ENCODE measurements around the gene SNAP47.

Gene SNAP47

GRCh38 chr1:227777156-227777555, 41.9 kb downstream of the SNAP47 start:
- Histone ChIP-seq H3K27me3 (ENCODE audit: control insufficient read depth, low read length) (no peaks in the 10 kb centered on the region), H4K20me1 (ENCODE audit: control insufficient read depth, insufficient read depth, low read depth, low read length) (no peaks in the 10 kb centered on the region), H3K9me2 (replicated peaks; ENCODE audit: control insufficient read depth, low read length) (no peaks in the 10 kb centered on the region), H3K9me3 (ENCODE audit: control insufficient read depth, insufficient read depth, low read length) (no peaks in the 10 kb centered on the region), H3K4me1 (ENCODE audit: control insufficient read depth, low read length) (no peaks in the 10 kb centered on the region), H3K4me2 (ENCODE audit: low read length) (no peak overlapping the region), H3K27ac (ENCODE audit: low read depth, low read length) (no peak overlapping the region), H3K79me2 (ENCODE audit: control insufficient read depth, low read length) (no peaks in the 10 kb centered on the region), H3F3A (ENCODE audit: control insufficient read depth, insufficient read depth) (no peaks in the 10 kb centered on the region), H3K36me3 (ENCODE audit: control insufficient read depth, low read length) (no peaks in the 10 kb centered on the region), H3K4me3 (ENCODE audit: low read length) (no peak overlapping the region)
- TF ChIP-seq CTCF (IDR thresholded peaks at IDR 0.05; ENCODE audit: low read depth, low read length, poor library complexity, severe bottlenecking) = no peak
- no peak for TF ChIP-seq EZH2phosphoT487 (IDR thresholded peaks at IDR 0.05; ENCODE audit: borderline replicate concordance, low read length)

- TF ChIP-seq EZH2phosphoT487 (IDR thresholded peaks at IDR 0.05; ENCODE audit: borderline replicate concordance, low read length) (no peak), CTCF (IDR thresholded peaks at IDR 0.05; ENCODE audit: low read depth, low read length, poor library complexity, severe bottlenecking) (no peak)
- Histone ChIP-seq H3K9me2 (replicated peaks; ENCODE audit: control insufficient read depth, low read length) (no peaks in the 10 kb centered on the region), H3K27me3 (ENCODE audit: control insufficient read depth, low read length) (no peaks in the 10 kb centered on the region), H3K4me2 (ENCODE audit: low read length) (no peak overlapping the region), H3F3A (ENCODE audit: control insufficient read depth, insufficient read depth) (no peaks in the 10 kb centered on the region), H3K36me3 (ENCODE audit: control insufficient read depth, low read length) (no peaks in the 10 kb centered on the region), H3K4me1 (ENCODE audit: control insufficient read depth, low read length) (no peaks in the 10 kb centered on the region), H3K27ac (ENCODE audit: low read depth, low read length) (no peak overlapping the region), H4K20me1 (ENCODE audit: control insufficient read depth, insufficient read depth, low read depth, low read length) (no peaks in the 10 kb centered on the region), H3K79me2 (ENCODE audit: control insufficient read depth, low read length) (no peaks in the 10 kb centered on the region), H3K4me3 (ENCODE audit: low read length) (no peak overlapping the region), H3K9me3 (ENCODE audit: control insufficient read depth, insufficient read depth, low read length) (no peaks in the 10 kb centered on the region)
Measured at GRCh38 chr1:227777646-227778045, 42.4 kb downstream of the SNAP47 start.

GRCh38 chr1:227778401-227778947, 43.2 kb downstream of the SNAP47 start:
- Histone ChIP-seq H3K27me3 (ENCODE audit: control insufficient read depth, low read length) (no peaks in the 10 kb centered on the region), H3K27ac (ENCODE audit: low read depth, low read length) (no peak overlapping the region), H3K36me3 (ENCODE audit: control insufficient read depth, low read length) (no peaks in the 10 kb centered on the region), H3F3A (ENCODE audit: control insufficient read depth, insufficient read depth) (no peaks in the 10 kb centered on the region), H3K4me2 (ENCODE audit: low read length) (no peak overlapping the region), H4K20me1 (ENCODE audit: control insufficient read depth, insufficient read depth, low read depth, low read length) (no peaks in the 10 kb centered on the region), H3K9me3 (ENCODE audit: control insufficient read depth, insufficient read depth, low read length) (no peaks in the 10 kb centered on the region), H3K9me2 (replicated peaks; ENCODE audit: control insufficient read depth, low read length) (no peaks in the 10 kb centered on the region), H3K4me3 (ENCODE audit: low read length) (no peak overlapping the region), H3K79me2 (ENCODE audit: control insufficient read depth, low read length) (no peaks in the 10 kb centered on the region), H3K4me1 (ENCODE audit: control insufficient read depth, low read length) (no peaks in the 10 kb centered on the region)
- TF ChIP-seq CTCF (IDR thresholded peaks at IDR 0.05; ENCODE audit: low read depth, low read length, poor library complexity, severe bottlenecking) = no peak
- TF ChIP-seq EZH2phosphoT487 (IDR thresholded peaks at IDR 0.05; ENCODE audit: borderline replicate concordance, low read length) = no peak
